Spleen (tissue), 11 donors: ENCODE measurements around the gene KDM8. TPM values are rescaled to one million over a fixed set of nuclear protein-coding genes. Genes with fewer than 3 reads are reported as not detected.

Experiments used
- DNase-seq: peaks from one replicate; pipeline ENCODE4 v3.0.0-alpha.2; 2020
- H3K27ac ChIP-seq, 8 donors: fragments of 200-600 bp; sonication (generic) in 7 of 8; 1 replicate in 4 of 8; 2 replicates in 4 of 8; pipeline versions ENCODE4 v1.5.0 to v1.8.0; 2016 to 2021; ENCODE audit warnings: inconsistent platforms in 4 of 8, mild to moderate bottlenecking in 4 of 8, moderate library complexity in 1 of 8
- H3K27me3 ChIP-seq, 7 donors: fragments of 200-600 bp; sonication (generic) in 6 of 7; replicated peaks in 1 of 7; 1 replicate in 4 of 7; 2 replicates in 3 of 7; pipeline versions ENCODE4 v1.5.0 to v1.8.0; 2016 to 2021; ENCODE audit warnings: inconsistent platforms in 3 of 7, mild to moderate bottlenecking in 1 of 7
- H3K36me3 ChIP-seq, 6 donors: fragments of 200-600 bp; sonication (generic) in 5 of 6; 1 replicate in 4 of 6; 2 replicates in 2 of 6; pipeline versions ENCODE4 v1.5.0 to v1.8.0; 2016 to 2021; ENCODE audit warnings: inconsistent platforms in 2 of 6
- H3K4me1 ChIP-seq, 6 donors: fragments of 200-600 bp; sonication (generic) in 5 of 6; 1 replicate in 3 of 6; 2 replicates in 3 of 6; pipeline versions ENCODE4 v1.5.0 to v1.8.0; 2016 to 2021; ENCODE audit warnings: inconsistent platforms in 3 of 6
- H3K4me3 ChIP-seq, 8 donors: fragments of 200-600 bp; sonication (generic) in 7 of 8; 1 replicate in 4 of 8; 2 replicates in 4 of 8; pipeline versions ENCODE4 v1.5.0 to v1.8.0; 2016 to 2021; ENCODE audit warnings: inconsistent platforms in 4 of 8, mild to moderate bottlenecking in 4 of 8, moderate library complexity in 2 of 8
- H3K9me3 ChIP-seq, 8 donors: fragments of 200-600 bp; sonication (generic) in 7 of 8; 1 replicate in 4 of 8; 2 replicates in 4 of 8; pipeline versions ENCODE4 v1.5.0 to v1.8.0; 2016 to 2021; ENCODE audit warnings: inconsistent platforms in 4 of 8
- POLR2A ChIP-seq, 3 donors: fragments of 450-650 bp; IDR thresholded peaks; one replicate each; pipeline ENCODE4 v1.5.1; 2017; ENCODE audit warnings: antibody characterized with exemption in 3 of 3, mild to moderate bottlenecking in 1 of 3
- POLR2AphosphoS5 ChIP-seq, 3 donors: sonication (generic); formaldehyde crosslinking; IDR thresholded peaks; one replicate each; pipeline ENCODE4 v1.5.1; 2017; ENCODE audit warnings: antibody characterized with exemption in 3 of 3
- WGBS, 5 donors: extraction: QIAGEN DNeasy Blood & Tissue Kit in 3 of 5; methylation state at CpG; one replicate each; pipeline versions ENCODE4 v1.1.5 to v1.1.7; 2013 to 2018; 5-methylcytosine and 5-hydroxymethylcytosine counted together
- intact Hi-C: fragments of 100-400 bp; cut with DNase I; formaldehyde crosslinking; loops from one replicate; pipeline ENCODE4 v1.15.0; 2023; ENCODE audit warnings: low total_unique reads
- polyA plus RNA-seq, 3 donors: library from polyadenylated mRNA; stranded (reverse); fragments of 200-250 nt; gene quantifications; one replicate each; pipeline ENCODE4 v1.2.1, GENCODE V29; 2013
- total RNA-seq, 7 donors: library from RNA; depleted of rRNA in 3 of 7; stranded (reverse); fragments of >200 nt in 3 of 7; fragmentation: NEBNext Ultra II Directional in 4 of 7; extraction: Animal tissue kit (Norgen Biotek cat#: 25700) in 4 of 7; gene quantifications; one replicate each; pipeline versions ENCODE4 v1.1.0 to v1.2.1, GENCODE V29; 2016 to 2021
- TF ChIP-seq, protein P1 (sequence below), 11 experiments: fragments of 200-600 bp in 7 of 11; fragments of 450-650 bp in 4 of 11; sonication (generic) in 4 of 11; IDR thresholded peaks in 8 of 11; conservative IDR thresholded peaks in 3 of 11; 1 replicate in 7 of 11; 2 replicates in 4 of 11; pipeline versions ENCODE4 v1.4.0 to v1.8.0; 2016 to 2021; ENCODE audit warnings: antibody characterized with exemption in 11 of 11, inconsistent platforms in 4 of 11, mild to moderate bottlenecking in 1 of 11
- donor health status: healthy with polysubstance abuse.
- donor health status: DM: no; HTN: no; CAD: no; lungs with moderate emphysema.
- donor health status: DM: no; HTN: no; CAD: no.
- donor health status: Bipolar disorder and iron deficiency.
- donor health status: healthy.
- donor health status: DM: no; HTN: no; CAD: no.
- donor health status: DM: yes; HTN: yes; CAD: no.

Gene KDM8
- total and polyA plus RNA-seq, 10 donors = 5.2 to 14.7 (median 9.6) TPM

DNA sequence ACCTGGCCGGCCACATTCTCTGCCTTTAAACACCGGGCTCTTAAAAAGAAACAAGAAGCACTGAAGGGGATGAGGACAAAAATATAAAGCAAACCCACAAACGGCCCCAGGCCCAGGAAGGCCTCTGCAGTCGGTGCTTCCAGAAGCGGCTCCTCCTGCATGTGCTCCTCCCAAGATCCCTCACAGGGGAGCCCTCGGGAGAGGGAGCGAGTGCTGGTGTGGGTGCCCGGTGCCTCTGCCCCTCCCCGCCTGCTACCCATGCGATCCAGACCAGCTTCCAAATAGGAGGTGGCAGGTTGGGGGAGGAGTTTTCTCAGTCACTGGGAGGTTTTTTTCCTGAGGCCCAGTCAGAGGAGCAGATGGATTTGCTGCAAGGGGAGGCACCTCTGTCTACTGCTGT is 15.8 kb downstream of the KDM8 start:
- H3K27ac ChIP-seq = no peak overlapping the region
- intact Hi-C loops = no loop called here
- TF ChIP-seq POLR2A (IDR thresholded peaks at IDR 0.05) (no peak), POLR2AphosphoS5 (IDR thresholded peaks at IDR 0.05) (no peak)
- TF ChIP-seq, protein P1, sequence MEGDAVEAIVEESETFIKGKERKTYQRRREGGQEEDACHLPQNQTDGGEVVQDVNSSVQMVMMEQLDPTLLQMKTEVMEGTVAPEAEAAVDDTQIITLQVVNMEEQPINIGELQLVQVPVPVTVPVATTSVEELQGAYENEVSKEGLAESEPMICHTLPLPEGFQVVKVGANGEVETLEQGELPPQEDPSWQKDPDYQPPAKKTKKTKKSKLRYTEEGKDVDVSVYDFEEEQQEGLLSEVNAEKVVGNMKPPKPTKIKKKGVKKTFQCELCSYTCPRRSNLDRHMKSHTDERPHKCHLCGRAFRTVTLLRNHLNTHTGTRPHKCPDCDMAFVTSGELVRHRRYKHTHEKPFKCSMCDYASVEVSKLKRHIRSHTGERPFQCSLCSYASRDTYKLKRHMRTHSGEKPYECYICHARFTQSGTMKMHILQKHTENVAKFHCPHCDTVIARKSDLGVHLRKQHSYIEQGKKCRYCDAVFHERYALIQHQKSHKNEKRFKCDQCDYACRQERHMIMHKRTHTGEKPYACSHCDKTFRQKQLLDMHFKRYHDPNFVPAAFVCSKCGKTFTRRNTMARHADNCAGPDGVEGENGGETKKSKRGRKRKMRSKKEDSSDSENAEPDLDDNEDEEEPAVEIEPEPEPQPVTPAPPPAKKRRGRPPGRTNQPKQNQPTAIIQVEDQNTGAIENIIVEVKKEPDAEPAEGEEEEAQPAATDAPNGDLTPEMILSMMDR (IDR thresholded peaks at IDR 0.05 in 8 of 11, conservative IDR thresholded peaks at IDR 0.05 in 3 of 11) = no peak
- H3K27me3 ChIP-seq = no peaks in the 10 kb centered on the region
- H3K9me3 ChIP-seq = no peaks in the 10 kb centered on the region
- 87 to 96% (median 93%) methylated on average over 10 of the region's 10 CpGs for WGBS, 5 donors
- H3K36me3 ChIP-seq = peaks cover 0 to 90% (median 50%) of the 10 kb centered on the region in 6 donors
- peaks cover 0 to 19% (median 6%) of the 10 kb centered on the region in 6 donors for H3K4me1 ChIP-seq
- no peak for DNase-seq
- H3K4me3 ChIP-seq = no peak overlapping the region

DNA sequence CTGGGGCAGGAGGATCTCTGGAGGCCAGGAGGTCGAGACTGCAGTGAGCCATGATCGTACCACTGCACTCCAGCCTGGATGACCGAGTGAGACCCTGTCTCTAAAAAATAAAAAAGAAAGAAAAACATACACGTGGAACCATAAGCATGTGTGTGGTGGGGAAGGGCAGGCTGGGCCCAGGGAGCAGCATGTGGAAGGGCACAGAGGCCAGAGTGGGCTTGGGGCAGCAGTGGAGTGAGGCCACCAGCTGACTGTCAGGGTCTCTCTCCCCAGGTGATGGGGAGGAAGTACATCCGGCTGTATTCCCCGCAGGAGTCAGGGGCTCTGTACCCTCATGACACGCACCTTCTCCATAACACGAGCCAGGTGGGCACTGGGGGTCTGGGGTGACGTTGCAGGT is 16.8 kb downstream of the KDM8 start:
- TF ChIP-seq, protein P1 (IDR thresholded peaks at IDR 0.05 in 8 of 11, conservative IDR thresholded peaks at IDR 0.05 in 3 of 11) = no peak
- TF ChIP-seq POLR2AphosphoS5 (IDR thresholded peaks at IDR 0.05) (no peak), POLR2A (IDR thresholded peaks at IDR 0.05) (no peak)
- intact Hi-C loops = no loop called here
- Histone ChIP-seq H3K36me3 (peaks cover 0 to 90% (median 50%) of the 10 kb centered on the region in 6 donors), H3K27ac (no peak overlapping the region), H3K4me1 (peaks cover 0 to 29% (median 12%) of the 10 kb centered on the region in 6 donors), H3K4me3 (no peak overlapping the region), H3K27me3 (no peaks in the 10 kb centered on the region), H3K9me3 (no peaks in the 10 kb centered on the region)
- DNase-seq = no peak
- WGBS, 5 donors = 91 to 96% (median 95%) methylated on average over 9 of the region's 9 CpGs

DNA sequence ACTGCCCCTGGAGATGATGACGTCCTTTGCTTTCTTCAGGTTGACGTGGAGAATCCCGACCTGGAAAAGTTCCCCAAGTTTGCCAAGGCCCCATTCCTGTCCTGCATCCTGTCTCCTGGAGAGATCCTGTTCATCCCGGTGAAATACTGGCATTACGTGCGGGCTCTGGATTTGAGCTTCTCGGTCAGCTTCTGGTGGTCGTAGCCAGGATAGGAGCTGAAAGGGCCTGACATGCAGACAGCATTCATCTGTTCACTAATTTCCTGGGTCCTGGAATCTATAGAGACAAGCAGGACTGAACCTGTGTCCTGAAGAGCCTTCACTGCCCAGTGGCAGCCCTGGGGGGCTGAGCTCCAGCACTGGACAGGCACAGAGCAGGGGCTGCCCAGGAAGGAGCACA is 17.2 kb downstream of the KDM8 start:
- Histone ChIP-seq H3K4me1 (peaks cover 0 to 33% (median 16%) of the 10 kb centered on the region in 6 donors), H3K27ac (no peak overlapping the region), H3K27me3 (no peaks in the 10 kb centered on the region), H3K36me3 (peaks cover 0 to 90% (median 46%) of the 10 kb centered on the region in 6 donors), H3K9me3 (no peaks in the 10 kb centered on the region), H3K4me3 (no peak overlapping the region)
- WGBS, 5 donors = 95 to 98% (median 95%) methylated on average over 8 of the region's 8 CpGs
- TF ChIP-seq POLR2A (IDR thresholded peaks at IDR 0.05) = no peak
- TF ChIP-seq, protein P1 (IDR thresholded peaks at IDR 0.05 in 8 of 11, conservative IDR thresholded peaks at IDR 0.05 in 3 of 11) = no peak
- no peak for TF ChIP-seq POLR2AphosphoS5 (IDR thresholded peaks at IDR 0.05)
- intact Hi-C loops = no loop called here
- no peak for DNase-seq

DNA sequence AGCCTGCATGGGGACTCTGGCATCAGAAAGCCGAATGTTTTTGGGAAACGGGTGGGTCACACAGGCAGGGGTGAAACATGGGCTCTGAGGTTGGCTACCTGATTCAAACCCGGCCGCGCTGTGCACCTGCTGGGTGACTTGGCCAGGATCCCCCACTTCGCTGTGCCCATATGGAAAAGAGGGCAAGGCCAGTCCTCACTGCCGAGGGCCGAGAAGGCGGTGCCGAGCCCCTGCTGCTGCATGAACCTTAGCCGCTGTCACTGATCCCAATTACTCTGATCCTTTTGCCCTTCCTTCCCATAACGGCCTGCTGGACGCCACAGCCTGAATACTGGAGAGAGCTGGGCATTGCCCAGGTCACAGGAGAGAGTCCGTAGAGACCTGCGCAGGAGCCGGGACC is 17.7 kb downstream of the KDM8 start:
- TF ChIP-seq, protein P1 (IDR thresholded peaks at IDR 0.05 in 8 of 11, conservative IDR thresholded peaks at IDR 0.05 in 3 of 11) = no peak
- TF ChIP-seq POLR2A (IDR thresholded peaks at IDR 0.05) (no peak), POLR2AphosphoS5 (IDR thresholded peaks at IDR 0.05) (peak in 1 of 3 donors; percentile 21)
- WGBS, 5 donors = 89 to 95% (median 95%) methylated on average over 15 to 16 of the region's 16 CpGs
- H3K27me3 ChIP-seq = no peaks in the 10 kb centered on the region
- H3K27ac ChIP-seq = no peak overlapping the region
- H3K36me3 ChIP-seq = peaks cover 0 to 90% (median 41%) of the 10 kb centered on the region in 6 donors
- intact Hi-C loops = no loop called here
- no peak for DNase-seq
- peaks cover 0 to 37% (median 21%) of the 10 kb centered on the region in 6 donors for H3K4me1 ChIP-seq
- no peaks in the 10 kb centered on the region for H3K9me3 ChIP-seq
- no peak overlapping the region for H3K4me3 ChIP-seq
